AG09309 (cell line): ENCODE results near the gene GYS1.
"Not testable (repeated sequence)": the region's sequence is repeated elsewhere in the genome, so short reads cannot be mapped to it uniquely, and the experiment has no call there.

Source experiments
- DNase-seq: peaks from one replicate; pipeline ENCODE4 v3.0.0-alpha.2; 2010; ENCODE audit warnings: low read depth
- H3K4me3 ChIP-seq: 2 replicates; pipeline ENCODE4 v1.5.1; 2011; ENCODE audit warnings: mild to moderate bottlenecking, low read depth, low read length, moderate library complexity; ENCODE audit not compliant: control insufficient read depth
- TF ChIP-seq, protein P1 (sequence below): IDR thresholded peaks from 2 replicates; pipeline ENCODE4 v1.5.1; 2011; ENCODE audit warnings: mild to moderate bottlenecking, low read depth, low read length, inconsistent platforms; ENCODE audit not compliant: insufficient read depth, control insufficient read depth; ENCODE audit errors: missing control alignments

GYS1 gene

DNA sequence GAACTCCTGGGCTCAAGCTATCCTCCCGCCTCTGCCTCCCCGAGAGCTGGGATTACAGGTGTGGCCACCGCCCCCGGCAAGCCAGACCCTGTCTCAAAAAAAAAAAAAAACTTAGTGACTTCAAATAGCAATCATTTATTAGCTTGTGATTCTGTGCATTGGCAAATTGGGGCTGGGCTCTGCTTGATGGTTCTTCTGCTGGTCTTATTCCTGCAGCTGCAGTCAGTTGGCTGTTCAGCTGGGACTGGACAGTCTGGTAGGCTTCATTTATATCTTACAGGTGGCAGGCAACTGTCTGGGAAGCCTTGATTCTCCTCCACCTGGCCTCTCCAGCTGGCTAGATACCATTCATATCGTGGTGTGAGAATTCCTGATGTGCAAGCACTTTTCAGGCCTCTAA is 52.2 kb downstream of the GYS1 start:
- DNase-seq: no peak
- no peak overlapping the region for H3K4me3 ChIP-seq
- TF ChIP-seq, protein P1, sequence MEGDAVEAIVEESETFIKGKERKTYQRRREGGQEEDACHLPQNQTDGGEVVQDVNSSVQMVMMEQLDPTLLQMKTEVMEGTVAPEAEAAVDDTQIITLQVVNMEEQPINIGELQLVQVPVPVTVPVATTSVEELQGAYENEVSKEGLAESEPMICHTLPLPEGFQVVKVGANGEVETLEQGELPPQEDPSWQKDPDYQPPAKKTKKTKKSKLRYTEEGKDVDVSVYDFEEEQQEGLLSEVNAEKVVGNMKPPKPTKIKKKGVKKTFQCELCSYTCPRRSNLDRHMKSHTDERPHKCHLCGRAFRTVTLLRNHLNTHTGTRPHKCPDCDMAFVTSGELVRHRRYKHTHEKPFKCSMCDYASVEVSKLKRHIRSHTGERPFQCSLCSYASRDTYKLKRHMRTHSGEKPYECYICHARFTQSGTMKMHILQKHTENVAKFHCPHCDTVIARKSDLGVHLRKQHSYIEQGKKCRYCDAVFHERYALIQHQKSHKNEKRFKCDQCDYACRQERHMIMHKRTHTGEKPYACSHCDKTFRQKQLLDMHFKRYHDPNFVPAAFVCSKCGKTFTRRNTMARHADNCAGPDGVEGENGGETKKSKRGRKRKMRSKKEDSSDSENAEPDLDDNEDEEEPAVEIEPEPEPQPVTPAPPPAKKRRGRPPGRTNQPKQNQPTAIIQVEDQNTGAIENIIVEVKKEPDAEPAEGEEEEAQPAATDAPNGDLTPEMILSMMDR: no peak

DNA sequence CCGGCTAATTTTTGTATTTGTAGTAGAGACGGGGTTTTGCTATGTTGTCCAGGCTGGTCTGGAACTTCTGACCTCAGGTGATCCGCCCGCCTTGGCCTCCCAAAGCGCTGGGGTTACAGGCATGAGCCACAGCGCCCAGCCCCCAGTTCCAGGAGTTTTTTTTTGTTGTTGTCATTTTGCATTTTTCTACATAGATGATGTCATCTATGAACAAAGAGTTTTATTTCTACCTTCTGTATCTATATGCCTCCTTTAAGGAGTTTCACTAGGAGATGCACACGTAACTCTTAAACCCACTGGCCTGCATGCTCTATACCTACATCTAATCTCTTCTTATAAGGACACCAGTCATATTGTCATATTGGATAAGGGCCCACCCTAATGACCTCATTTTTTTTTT is 54.9 kb downstream of the GYS1 start:
- no peak for DNase-seq

DNA sequence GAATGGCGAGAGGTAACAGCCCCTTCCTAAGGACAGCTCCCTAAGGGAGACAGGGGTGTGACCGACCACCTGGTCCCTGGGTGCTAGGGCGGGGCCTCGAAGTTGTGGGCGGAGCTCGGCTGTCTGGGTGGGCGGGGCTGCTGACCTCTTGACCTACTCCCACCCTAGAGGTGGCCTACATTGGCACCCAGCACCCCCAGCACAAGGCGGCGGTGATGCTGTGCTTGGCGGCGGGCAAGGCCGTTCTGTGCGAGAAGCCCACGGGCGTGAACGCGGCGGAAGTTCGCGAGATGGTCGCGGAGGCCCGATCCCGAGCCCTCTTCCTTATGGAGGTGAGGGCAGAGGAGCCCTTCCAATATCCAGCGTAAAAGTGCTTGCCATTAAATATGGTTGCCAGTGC is 57.2 kb downstream of the GYS1 start:
- no peak overlapping the region for H3K4me3 ChIP-seq
- TF ChIP-seq, protein P1: no peak
- no peak for DNase-seq

More for the DNA sequence above, 54.9 kb downstream of the GYS1 start:
- TF ChIP-seq, protein P1: no peak
- no peak overlapping the region for H3K4me3 ChIP-seq

DNA sequence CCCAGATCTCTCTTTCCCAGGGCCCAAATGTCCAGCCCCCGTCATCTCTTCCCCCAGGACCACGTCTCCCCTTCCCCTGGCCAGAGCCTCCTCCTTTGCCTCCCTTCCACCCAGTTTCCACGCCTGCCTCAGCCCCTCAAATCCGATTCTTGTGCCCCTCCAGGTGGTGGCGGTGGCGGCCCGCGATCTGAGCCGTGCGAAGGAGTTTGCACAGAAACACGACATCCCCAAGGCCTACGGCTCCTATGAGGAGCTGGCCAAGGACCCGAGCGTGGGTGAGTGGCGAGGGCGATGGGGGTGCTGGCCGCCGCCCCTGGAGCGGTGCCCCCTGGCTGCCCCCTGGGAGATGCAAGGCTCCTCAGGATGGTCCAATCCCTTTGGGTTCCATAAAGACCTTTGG is 58.3 kb downstream of the GYS1 start:
- TF ChIP-seq, protein P1: no peak
- H3K4me3 ChIP-seq: no peak overlapping the region
- no peak for DNase-seq

DNA sequence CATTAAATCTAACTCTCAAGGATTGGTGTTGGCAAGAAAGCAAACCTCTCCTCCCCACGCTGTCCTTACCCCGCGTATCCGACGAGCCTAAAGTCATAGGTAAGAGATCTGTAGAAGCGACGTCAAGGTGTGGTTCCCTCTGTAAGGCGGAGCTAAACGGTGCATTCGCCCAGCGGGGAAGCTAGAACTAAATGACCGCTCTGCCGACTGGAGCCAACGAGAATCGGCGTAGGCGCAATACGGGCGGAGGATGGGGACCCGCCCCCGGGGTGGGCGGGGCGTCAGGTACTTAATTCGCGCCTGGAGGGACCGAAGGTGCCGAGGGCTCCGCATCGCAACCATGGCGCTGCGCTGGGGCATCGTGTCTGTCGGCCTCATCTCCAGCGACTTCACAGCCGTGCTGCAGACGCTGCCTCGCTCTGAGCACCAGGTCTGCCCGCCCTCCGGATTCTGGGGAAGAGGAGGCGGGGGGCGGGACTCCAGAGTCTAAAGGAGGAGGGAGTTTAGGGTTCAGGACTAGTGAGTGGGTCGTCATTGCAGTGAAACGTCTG is 59.7 kb downstream of the GYS1 start, which contains the start of gene DHDH:
DHDH (plus strand) TSS at position 318 of the 551 bp plus-strand sequence; CDS start at position 341, 23 bp downstream.
- DNase-seq: no peak
- TF ChIP-seq, protein P1: no peak
- H3K4me3 ChIP-seq: peak within 1 kb of the TSS; percentile 52

DNA sequence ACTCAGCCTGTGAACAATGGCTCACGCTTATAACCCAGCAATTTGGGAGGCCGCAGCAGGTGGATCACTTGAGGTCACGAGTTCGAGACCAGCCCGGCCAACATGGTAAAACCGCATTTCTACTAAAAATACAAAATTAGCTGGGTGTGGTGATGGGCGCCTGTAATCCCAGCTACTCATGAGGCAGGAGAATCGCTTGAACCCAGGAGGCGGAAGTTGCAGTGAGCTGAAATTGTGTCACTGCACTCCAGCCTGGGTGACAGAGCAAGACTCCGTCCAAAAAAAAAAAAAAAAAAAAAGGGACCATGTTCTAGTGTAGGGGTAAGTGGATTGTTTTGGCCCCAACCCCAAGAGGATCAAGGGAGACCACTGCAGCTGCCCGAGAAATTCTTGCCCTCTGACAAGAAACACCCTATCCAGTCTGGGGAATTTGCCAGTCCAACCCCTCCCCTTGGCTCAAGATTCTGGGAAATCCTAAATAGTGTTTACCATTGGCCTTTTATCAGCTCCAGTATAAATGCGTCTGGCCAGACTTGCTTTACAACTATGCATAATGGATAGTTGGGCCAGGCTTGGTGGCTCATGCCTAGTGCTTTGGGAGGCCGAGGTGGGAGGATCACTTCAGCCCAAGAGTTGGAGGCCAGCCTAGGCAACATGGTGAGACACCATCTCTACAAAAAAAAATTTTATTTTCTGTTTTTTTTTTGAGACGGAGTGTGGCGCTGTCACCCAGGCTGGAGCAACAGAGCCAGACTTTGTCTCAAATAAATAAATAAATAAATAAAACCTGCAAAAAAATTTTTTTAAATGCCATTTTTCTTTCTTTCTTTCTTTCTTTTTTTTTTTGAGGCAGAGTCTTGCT is 64.7 kb downstream of the GYS1 start:
- no peak for DNase-seq
- H3K4me3 ChIP-seq: no peak overlapping the region

DNA sequence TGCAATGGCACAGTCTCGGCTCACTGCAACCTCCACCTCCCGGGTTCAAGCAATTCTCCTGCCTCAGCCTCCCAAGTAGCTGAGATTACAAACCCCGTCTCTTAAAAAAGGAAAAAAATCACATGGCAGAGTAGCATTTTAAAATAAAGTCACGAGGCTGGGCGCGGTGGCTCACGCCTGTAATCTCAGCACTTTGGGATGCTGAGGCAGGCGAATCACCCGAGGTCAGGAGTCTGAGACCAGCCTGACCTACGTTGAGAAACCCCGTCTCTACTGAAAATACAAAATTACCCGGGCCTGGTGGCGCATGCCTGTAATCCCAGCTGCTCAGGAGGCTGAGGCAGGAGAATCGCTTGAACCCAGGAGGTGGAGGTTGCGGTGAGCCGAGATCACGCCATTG is 65.4 kb downstream of the GYS1 start:
- not testable (repeated sequence) for DNase-seq, H3K4me3 ChIP-seq

More for the DNA sequence above, 64.7 kb downstream of the GYS1 start:
- TF ChIP-seq, protein P1: no peak
